DMS53 treated with DMSO at 0.1 percent for 48 hours (cell line): ENCODE data around the gene HIVEP1.
"Not testable (repeated sequence)": the region's sequence is repeated elsewhere in the genome, so short reads cannot be mapped to it uniquely, and the experiment has no call there.

Experiments used
- DNase-seq: peaks from one replicate; lab custom pipeline; 2025; ENCODE audit not compliant: unreplicated experiment; lab: John Stamatoyannopoulos, UW

HIVEP1 gene

DNA sequence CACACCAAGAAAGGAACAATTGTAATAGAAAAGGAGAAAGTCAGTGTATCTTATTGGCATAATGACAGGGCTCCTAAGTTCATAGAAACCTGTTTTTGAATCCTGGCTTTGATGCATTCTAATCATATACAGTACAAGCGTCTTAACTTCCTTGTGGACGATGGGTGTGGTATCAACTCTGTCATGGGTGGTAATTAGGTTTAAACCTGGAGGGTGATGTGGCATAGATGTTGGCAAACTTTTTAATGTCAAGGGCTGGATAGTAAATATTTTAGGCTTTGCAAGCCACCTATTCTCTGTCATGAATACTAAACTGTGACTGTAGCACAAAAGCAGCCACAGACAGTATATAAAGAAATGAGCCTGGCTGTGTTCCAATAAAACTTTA is 139.3 kb downstream of the HIVEP1 start:
- DNase-seq, result no peak

DNA sequence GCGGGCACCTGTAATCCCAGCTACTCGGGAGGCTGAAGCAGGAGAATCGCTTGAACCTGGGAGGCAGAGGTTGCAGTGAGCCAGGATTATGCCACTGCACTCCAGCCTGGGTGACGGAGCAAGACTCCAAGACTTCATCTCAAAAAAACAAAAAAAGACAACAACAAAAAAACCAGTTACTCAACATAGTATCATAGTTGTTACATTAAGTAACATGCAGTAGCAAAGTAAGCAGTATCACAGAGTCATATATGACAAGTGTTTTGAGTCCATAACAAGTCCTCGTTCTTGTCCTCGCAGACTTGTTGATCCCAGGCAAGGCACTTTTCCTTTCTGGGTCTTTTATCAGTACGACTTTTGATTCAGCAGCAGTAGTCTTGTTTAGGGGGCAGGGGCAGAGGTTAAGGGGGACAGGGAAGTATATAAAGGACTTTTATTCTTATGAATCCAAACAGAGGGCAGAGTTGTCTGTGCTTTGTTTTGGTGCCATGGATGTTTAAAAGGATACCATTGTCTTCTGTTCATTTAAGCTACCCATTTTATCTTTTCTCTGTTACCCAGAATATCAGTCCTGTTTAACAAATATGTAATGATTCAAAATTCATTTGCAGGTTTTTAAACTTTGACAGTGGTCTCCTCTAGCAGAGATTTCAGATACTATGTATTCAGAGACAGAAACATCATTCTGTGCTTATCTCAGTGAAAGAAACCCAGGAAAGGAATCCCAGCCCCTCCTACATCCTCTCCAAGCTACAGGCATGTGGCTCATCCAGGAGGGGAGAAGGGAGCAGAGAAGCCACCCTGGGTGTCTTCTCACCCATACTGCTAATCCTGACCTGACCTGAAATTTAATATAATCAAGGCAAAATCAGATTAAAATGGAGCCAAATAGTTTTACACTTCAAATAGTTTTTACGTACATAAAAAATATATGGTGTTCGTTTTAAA is 140.2 kb downstream of the HIVEP1 start:
- no peak for DNase-seq

DNA sequence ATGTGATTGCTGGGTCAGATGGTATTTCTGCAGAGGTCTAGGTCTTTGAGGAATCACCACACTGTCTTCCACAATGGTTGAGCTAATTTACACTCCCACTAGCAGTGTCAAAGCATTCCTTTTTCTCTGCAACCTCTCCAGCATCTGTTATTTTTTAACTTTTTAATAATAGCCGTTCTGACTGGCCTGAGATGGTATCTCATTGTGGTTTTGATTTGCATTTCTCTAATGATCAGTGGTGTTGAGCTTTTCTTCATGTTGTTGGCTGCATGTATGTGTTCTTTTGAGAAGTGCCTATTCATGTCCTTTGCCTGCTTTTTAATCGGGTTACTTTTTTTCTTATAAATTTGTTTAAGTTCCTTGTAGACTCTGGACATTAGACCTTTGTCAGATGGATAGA is 143.7 kb downstream of the HIVEP1 start:
- not testable (repeated sequence) for DNase-seq

GRCh38 chr6:12158686-12159415 is 146.7 kb downstream of the HIVEP1 start:
- no peak for DNase-seq

GRCh38 chr6:12160326-12160725 is 148.2 kb downstream of the HIVEP1 start:
- no peak for DNase-seq

DNA sequence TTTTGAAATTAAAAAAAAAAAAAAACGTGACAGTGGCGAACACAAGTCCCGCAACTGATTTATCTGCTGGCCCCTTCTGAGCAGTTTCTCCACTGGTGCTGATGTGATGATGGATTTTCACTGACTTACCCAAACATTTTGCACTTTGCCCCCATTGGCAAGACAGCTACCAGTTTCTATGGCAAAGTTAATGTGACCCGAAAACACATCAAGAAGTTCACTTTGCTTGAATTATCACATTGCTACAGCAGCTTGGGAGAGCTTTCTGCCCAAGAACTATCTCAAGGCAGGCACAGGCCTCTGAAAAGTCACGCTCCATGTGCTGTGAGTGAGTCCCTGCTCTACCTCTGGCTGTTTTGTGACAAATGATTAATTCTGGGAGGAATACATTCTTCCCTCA is 150.1 kb downstream of the HIVEP1 start:
- DNase-seq, result no peak

DNA sequence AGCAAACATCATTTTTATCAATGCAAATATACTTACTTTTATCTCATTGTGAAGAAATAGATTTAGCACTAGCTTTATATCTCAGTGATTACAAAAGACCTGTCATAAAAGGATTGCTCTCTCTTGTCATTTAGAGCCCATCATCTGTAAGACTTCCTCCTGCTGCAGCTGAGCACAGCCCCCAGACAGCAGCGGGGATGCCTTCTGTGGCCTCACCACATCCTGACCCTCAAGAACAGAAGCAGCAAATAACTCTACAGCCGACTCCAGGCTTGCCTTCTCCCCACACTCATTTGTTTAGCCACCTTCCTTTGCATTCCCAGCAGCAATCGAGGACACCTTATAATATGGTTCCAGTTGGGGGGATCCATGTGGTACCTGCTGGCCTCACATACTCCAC is 151.0 kb downstream of the HIVEP1 start:
- no peak for DNase-seq

- DNase-seq, result no peak
Measured at GRCh38 chr6:12163744-12164507, 151.8 kb downstream of the HIVEP1 start.

GRCh38 chr6:12164508-12164770 is 152.3 kb downstream of the HIVEP1 start:
- DNase-seq, result no peak

DNA sequence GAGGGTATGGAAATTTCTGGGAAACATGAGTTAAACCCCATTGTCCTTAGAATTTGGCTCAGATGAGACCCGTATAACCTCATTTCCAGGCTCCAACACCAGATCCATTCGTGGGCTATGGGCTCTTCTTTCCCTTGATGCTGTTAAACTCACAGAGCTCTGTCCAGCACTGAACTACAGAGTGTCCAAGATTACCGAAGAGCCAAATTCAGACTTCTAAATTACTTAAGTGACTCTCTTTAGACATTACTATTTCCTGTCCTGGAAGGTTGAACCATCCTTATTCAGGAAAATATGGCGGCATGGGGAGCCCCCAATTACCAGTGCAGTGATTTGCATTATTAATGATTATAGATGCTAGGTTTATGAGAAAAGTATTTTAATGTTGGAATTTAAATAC is 153.2 kb downstream of the HIVEP1 start:
- no peak for DNase-seq

- DNase-seq, result no peak
Measured at GRCh38 chr6:12165722-12166280, 153.7 kb downstream of the HIVEP1 start.

- no peak for DNase-seq
Measured at GRCh38 chr6:12169377-12169776, 157.3 kb downstream of the HIVEP1 start.

DNA sequence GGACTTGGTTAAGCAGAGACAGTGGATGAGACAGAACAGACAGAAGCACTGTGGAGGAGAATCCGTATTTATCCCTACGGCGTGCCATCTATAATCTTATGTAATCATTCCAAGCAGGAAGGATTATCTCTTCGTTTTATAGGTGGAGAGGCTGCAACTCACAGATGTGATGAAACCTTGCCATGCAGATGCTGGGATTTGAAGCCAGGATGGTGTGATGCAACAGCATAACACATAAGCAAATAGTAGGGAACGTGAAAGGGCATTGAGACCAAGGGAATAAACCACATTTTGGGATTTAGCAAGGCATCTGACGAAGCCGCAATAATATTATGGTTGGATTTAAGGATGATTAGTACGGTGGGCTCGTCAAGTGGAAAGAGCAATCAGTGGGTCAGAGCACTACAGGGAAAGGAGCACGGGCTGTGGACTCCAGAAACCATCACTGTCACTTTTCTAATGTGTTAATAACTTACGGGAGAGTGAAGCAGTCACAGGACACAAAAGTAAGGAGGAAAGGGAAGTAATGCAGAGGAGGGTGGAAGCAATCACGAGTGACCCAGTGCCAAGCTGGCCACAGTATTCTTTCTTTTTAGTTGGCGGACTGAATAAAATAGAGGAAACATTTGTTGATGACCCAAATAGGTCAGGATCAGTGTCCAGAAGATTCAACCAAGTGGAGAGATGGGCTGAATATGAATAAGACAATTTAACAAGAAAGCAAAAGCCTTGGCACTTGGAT is 158.4 kb downstream of the HIVEP1 start:
- no peak for DNase-seq

DNA sequence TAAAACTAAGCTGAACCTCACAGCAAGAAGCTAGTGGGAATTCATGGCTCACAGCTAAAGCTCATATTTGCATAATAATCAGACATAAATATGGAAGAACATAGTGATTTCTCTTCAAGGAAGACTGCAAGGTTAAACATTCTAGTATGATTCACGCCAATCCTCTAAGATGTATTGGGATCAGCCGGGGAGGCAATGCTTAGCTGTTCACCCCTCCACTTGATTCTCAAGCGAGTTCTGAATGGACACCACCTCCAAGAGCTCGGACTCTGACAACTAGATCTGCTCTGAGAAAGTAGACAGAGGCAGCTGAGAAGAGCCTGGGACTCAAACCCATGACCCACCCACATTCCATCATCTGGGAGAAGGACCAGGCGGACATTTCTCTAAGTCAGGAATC is 159.6 kb downstream of the HIVEP1 start:
- no peak for DNase-seq

- no peak for DNase-seq
Measured at GRCh38 chr6:12172572-12172971, 160.5 kb downstream of the HIVEP1 start.

DNA sequence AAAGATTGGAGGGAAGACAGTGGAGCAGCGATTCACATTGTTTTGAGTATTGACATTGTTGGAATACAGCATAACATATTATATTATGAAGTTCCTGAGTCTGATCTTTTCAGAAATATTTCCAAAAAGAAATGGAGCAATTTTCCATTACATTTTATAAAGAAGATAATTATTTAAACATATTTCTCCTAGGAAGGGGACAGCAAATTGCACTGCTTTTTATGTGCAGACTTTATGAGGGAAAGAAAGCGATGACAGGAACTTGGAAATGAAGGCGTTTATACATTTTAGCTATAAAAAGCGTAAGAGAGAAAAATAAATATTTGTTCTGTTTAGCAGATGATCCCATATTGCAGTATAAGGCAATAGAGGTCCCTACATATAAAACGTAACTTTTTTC is 161.1 kb downstream of the HIVEP1 start:
- DNase-seq, result no peak

DNA sequence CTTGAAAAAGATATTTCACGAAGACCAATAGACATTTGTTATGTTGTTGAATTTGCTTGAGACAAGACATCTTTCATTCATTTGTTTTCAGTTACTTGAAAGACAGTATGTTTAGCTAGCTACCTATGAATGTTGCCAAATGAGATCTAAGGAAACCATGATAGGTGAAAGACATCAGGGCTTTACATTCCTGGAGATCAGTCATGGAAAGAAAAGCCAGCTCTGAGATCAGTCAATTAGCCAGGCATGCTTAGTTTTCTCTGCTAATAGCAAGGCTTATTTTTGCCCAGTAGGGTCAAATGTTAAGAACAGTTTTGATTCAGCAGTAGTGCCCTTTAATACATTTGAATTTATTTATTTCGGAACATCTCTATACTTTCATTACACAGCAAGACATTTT is 161.5 kb downstream of the HIVEP1 start:
- DNase-seq, result no peak

- no peak for DNase-seq
Measured at GRCh38 chr6:12174878-12175277, 162.8 kb downstream of the HIVEP1 start.

DNA sequence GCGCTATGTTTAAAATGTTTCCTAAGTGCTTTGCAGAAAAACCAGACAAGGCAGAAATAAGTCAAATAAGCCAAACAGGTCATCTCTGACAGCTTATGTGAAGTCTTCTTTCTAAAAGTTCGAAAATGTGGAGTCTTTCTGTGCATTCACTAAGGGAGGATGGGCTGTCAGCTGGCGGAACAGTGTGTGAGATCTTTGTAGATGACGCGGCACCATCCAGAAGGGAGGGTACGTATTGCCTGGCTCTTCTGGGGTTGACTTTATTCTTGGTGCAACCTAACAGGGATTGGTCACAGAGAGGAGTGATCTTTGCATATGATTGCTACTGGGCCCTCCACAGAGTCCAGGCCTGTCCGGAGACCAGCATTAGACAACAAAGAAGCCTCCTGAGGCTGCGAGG is 163.5 kb downstream of the HIVEP1 start:
- DNase-seq, result no peak

DNA sequence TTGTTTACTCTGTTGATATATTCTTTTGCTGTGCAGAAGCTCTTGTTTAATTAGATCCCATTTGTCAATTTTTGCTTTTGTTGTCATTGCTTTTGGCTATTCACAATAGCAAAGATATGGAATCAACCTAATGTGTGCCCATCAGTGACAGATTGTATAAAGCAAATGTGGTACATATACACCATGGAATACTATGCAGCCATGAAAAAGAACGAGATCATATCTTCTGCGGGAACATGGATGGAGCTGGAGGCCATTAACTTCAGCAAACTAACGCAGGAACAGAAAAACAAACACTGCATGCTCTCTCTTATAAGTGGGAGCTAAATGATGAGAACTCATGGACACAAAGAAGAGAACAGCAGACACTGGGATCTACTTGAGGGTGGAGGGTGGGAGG is 164.7 kb downstream of the HIVEP1 start:
- not testable (repeated sequence) for DNase-seq

- no peak for DNase-seq
Measured at GRCh38 chr6:12178521-12178920, 166.4 kb downstream of the HIVEP1 start.
